ENCODE data around the gene GSK3B.

GRCh38 chr3:119974656-119975055, 119.6 kb downstream of the GSK3B start:
- TF ChIP-seq CBFB (IDR thresholded peaks at IDR 0.05; ENCODE audit: low read depth), result no peak
- no peak for TF ChIP-seq HDAC2 (IDR thresholded peaks at IDR 0.05)
- no peak for TF ChIP-seq SMC3 (IDR thresholded peaks at IDR 0.05; ENCODE audit: borderline replicate concordance, low read length)
- no peak for TF ChIP-seq ZNF622 (IDR thresholded peaks at IDR 0.05)
- no peak for TF ChIP-seq USF2 (IDR thresholded peaks at IDR 0.05; ENCODE audit: borderline replicate concordance, low read depth, low read length)
